Stromal cell of bone marrow (primary cell): ENCODE measurements around the gene ZCCHC3.
"Not testable (repeated sequence)": the region's sequence is repeated elsewhere in the genome, so short reads cannot be mapped to it uniquely, and the experiment has no call there.

Source experiments
- DNase-seq: peaks from one replicate; pipeline ENCODE4 v3.0.0-alpha.2; 2012; ENCODE audit warnings: low read depth

The ZCCHC3 gene

DNA sequence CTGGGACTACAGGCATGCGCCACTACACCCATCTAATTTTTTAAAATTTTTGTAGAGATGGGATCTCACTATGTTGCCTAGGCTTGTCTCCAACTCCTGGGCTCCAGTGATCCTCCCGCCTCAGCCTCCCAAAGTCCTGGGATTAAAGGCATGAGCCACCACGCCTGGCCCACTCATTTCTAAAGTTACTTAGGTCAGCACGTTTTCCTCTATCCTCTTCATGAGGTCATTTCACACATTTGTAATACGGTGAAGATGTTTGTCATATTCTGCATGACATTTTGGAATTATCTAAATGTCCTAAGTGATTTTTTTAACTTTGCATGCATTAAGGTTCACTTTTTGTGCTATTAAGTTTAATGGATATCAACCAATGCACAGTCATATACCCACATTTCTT lies 16.0 kb downstream of the ZCCHC3 start:
- no peak for DNase-seq

DNA sequence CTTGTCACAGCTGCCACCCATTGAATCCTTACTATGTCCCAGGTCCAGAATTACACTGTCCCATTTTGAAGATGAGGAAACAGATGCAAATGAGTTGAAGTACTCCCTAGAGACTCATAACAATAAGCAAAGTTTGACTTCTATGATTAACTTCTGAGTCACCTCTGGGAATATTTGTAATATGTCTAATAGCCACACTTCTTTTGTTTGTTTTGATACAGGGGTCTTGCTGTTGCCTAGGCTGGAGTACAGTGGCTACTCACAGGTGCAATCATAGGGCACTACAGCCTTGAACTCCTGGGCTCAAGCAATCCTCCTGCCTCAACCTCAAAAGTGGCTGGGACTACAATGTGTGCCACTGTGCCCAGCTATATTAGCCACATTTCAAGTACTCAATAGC lies 16.6 kb downstream of the ZCCHC3 start:
- DNase-seq, result no peak

DNA sequence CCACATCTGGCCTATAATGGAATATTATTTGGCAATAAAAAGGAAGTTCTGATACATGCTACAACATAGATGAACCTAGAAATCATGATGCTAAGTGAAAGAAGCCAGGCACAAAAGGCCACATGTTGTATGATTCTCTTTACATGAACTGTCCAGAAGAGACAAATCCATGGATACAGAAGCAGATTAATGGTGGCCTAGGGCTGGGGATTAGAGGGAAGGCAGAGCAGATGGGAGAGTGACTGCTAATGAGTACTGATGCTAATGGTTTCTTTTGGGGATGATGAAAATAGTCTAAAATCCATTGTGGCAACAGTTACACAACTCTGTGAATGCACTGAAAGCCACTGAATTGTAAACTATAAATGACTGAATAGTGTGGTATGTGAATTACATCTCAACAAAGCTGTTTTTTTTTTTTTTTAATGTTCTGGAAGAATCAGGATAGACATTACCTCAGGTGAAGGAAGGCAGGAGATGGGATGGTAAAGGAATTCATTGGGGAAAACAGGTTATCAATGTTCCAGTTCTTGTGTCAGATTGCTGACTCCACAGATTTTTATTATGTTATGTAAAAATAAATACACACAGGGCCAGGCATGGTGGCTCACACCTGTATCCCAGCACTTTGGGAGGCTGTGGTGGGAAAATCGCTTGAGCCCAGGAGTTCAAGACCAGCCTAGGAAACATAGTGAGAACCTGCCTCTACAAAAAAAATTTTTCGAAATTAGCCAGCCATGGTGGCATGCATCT lies 19.1 kb downstream of the ZCCHC3 start:
- DNase-seq, result no peak

DNA sequence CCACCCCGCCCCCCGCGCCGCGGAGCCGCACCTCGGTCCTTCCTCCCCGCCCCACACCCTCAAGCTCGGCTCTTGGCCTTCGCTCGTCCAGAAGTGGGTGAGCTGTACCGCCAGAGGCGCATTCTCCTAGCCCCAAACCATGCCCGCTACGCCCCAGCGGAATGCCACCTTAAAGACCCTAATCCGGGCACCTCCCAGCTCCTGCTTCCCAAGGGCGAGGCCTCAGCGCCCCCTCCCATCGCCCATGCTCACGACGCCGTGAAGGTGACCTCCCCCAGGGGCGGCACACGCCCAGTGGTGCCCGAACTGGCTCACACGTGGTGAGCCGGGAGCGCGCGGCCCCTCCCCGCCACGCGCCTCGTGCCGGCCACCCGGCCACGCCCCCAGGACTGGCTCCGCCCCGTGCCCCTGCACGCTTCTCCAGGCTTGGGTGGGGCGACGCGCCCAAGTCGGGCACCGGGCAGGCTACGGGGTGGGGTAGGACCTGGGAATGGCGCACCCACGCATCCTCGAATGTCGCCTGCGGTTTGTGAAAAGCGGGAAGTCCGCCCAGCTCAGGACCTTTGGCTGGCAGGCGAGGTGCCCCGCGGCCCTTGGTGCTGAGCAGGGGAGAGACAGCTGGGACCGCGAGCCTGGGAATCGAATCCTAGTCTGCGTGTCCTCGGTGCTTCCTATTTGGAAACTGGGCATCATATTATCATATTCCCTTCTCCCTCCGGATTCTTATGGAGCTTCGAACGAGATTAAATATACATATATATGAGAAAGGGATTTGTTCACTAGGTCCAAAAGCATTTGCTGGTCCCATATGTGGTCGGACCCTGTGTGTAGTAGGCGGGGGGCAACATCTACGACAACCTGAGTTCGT lies 27.0 kb downstream of the ZCCHC3 start:
- DNase-seq, result peak; percentile 59

DNA sequence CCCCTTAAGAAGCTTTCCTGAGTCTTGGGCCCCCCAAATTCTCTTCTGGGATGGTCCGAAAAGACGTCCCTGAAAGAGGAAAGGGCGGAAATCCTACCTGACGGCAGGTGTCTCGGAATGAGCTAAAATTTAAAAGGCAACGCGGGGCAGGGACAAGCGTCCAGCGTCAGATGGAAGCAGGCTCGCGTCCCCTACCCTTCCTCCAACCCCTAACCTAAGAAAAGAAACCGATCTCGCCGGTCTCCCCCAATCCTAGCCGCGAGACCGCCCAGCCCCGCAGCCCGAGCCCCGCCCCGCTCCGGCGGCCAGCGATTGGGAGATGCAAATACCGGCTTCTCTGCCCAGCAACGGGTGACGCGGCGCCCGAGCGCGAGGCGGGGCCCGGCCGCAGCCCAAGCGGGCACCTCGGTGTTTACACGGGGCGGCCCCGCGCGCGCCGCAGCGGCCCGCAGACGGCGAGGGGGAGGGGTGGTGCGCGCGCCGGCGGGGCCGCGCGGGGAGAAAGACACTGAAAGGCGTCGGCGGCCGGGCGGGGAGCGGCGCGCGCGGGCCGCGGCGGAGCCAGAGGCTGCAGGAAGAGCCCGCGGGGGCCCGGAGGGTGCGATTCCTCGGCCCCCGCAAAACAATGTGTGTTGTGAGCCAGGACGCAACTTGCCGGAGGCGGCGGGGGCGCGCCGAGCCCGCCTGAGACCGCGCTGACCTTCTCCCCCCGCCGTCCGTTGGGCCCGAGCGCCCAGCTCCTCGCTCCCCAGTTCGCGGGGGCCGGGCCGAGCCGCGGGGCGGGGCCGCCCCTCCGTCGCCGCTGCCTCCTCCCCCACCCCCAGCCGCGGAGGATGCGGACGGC lies 27.9 kb downstream of the ZCCHC3 start, which contains the start of gene SOX12:
Gene SOX12, plus strand, starts transcription at position 508 of the 844 bp plus-strand sequence. CDS start 373 bp downstream, outside the sequence.
- DNase-seq, result peak; percentile 80

DNA sequence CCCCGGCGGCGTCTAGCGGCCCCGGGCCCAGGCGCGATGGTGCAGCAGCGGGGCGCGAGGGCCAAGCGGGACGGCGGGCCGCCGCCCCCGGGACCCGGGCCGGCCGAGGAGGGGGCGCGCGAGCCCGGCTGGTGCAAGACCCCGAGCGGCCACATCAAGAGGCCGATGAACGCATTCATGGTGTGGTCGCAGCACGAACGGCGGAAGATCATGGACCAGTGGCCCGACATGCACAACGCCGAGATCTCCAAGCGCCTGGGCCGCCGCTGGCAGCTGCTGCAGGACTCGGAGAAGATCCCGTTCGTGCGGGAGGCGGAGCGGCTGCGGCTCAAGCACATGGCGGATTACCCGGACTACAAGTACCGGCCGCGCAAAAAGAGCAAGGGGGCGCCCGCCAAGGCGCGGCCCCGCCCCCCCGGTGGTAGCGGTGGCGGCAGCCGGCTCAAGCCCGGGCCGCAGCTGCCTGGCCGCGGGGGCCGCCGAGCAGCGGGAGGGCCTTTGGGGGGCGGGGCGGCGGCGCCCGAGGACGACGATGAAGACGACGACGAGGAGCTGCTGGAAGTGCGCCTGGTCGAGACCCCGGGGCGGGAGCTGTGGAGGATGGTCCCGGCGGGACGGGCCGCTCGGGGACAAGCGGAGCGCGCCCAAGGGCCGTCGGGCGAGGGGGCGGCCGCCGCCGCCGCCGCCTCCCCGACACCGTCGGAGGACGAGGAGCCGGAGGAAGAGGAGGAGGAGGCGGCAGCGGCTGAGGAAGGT lies 28.7 kb downstream of the ZCCHC3 start:
- DNase-seq, result no peak

DNA sequence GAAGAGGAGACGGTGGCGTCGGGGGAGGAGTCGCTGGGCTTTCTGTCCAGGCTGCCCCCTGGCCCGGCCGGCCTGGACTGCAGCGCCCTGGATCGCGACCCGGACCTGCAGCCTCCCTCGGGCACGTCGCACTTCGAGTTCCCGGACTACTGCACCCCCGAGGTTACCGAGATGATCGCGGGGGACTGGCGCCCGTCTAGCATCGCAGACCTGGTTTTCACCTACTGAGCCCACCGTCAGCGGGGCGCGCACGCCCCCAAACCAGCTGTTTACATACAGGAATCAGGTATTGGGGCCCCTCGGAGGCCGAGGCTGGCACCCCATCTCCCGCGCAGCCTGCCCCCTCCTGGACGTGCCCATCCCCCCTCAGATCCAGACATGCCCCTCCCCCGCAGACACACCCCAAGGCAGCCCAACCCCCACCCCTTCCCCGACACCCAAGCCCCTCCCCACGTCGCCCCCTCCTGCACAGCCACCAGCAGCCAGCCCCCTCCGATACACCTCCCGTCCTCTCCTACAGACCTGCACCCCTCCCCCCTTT lies 29.3 kb downstream of the ZCCHC3 start:
- no peak for DNase-seq

DNA sequence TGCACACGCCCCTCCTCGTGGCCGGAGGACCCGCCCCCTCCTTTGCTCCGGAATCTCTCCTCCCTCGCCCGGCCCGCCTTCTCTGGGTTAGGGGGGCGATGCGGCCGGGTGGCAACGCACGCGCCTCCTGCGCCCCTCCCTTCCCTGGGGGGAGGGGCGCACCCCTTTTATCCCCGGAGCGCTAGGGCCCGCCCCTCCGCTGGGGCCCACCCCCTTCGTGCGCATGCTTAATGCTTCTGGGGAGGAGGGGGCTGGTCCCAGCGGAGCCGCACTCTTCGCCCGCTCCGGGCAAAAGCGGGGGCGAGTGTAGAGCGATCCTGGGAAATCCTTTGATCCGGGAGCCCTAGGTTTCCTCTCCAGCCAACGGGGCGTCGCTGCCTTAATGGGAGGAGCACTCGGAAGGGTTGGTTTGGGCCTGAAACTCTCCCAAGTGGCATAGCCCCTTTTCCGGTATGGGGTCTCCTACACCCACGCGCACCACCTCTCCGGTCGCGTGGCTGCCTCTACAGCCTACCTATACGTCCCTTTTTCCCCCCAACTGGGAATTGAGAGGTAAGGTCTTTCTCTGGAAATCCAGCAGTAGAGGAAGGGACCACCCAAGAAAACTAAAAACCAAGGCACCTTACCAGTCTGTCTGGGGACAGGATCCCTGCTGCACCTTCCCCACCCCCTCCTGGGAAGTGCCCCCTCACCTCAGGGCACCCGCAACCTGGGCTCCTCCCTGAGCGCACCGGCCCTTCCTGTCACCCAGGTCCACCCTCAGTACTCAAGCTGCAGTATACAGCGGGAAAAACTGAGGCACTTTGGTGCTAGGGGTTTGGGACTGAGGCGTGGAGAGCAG lies 30.0 kb downstream of the ZCCHC3 start:
- peak; percentile 76 for DNase-seq

DNA sequence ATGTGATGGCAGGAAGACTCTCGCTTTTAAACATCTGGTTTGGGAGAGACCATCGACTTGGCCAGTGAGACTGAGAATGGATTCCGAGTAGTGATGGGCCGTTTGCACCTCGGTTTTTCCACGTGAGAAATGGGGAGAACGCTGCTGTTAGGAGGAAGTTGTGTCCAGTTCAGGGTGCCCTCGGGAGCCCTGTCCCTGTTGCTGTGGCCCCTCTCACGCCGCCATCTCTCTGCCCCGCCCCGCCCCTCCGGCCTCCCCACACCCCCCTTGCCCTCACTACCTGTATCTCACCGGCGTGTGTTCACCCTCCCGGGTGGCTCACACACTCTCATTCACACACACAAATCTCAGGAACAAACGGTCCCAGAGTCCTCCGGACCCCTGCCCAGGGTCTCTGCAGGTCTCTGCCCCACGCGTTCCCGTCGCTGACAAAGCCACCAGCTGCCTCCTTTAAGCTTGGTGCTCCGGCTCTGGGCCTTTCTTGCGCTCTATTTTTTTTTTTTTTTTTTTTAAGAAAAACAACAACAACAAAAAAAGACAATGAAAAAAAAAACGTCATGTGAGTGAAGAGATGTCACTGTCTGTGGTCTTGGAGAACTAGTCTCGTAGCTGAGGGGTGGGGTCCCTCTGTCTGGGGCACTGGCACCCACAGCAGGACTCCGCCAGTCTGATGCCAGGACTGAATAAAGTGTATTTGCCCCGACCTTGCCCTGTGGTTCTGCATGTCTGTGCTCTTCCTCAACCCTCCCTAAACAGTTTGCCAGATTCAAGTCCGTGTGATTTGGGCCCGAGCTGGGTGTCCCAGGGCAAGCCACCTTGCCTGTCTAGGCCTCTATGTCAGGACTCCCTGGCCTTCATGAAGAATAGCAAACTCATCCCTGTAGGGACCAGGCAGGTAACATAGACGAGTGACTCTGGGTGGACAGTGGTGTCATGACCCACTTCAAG lies 30.9 kb downstream of the ZCCHC3 start:
- no peak for DNase-seq

DNA sequence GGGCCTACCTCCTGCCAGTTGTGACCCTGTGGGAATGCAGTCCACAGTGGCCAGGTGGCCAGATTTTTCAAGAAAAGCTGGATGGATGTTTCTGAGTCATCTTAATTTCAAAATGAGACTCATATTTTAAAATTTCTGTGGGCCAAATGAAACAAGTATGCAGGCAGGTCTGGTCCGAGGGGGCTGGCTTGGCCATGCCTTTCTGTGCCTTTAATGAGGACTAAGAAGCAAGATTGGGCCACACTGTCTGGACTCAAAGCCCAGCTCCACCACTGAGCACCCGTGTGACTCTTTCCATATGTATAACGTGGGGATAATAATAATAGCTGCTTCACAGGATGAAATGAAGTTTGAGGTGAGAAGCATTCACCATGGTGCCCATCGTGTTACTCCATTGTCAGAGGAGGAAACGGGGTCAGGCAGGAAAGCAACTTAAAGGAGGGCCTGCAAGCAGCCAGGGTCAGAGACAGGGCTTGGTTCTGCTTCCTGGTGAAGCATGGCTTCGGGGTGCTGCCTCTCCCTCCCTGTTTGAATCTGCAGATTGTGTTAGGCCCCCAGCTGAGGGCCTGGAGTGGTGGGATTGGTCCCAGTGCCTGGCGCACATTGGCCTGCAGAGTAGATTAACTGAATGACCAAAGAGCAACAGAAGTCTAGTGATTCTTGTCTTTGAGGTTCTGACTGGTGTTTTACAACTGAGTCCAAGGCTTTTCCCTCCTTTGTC lies 31.8 kb downstream of the ZCCHC3 start:
- DNase-seq, result no peak

DNA sequence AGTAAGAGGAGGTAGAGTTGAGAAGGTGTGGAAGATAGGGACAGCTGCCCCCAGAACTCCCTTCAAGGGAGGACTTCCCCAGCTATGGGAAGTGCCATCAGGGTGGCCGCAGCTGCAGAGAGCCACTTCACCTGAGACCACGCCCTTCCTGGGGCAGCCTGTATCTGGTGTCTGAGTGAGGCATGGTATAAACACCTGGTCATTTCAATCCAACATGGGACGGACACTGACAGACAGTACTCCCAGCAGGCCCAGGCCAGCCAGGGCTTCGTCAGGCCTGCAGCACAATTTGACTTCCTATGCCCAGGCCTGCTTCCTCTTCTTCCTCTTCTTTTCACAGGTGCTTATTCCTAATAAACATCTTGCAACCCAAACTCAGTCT lies 32.5 kb downstream of the ZCCHC3 start:
- DNase-seq, result no peak

DNA sequence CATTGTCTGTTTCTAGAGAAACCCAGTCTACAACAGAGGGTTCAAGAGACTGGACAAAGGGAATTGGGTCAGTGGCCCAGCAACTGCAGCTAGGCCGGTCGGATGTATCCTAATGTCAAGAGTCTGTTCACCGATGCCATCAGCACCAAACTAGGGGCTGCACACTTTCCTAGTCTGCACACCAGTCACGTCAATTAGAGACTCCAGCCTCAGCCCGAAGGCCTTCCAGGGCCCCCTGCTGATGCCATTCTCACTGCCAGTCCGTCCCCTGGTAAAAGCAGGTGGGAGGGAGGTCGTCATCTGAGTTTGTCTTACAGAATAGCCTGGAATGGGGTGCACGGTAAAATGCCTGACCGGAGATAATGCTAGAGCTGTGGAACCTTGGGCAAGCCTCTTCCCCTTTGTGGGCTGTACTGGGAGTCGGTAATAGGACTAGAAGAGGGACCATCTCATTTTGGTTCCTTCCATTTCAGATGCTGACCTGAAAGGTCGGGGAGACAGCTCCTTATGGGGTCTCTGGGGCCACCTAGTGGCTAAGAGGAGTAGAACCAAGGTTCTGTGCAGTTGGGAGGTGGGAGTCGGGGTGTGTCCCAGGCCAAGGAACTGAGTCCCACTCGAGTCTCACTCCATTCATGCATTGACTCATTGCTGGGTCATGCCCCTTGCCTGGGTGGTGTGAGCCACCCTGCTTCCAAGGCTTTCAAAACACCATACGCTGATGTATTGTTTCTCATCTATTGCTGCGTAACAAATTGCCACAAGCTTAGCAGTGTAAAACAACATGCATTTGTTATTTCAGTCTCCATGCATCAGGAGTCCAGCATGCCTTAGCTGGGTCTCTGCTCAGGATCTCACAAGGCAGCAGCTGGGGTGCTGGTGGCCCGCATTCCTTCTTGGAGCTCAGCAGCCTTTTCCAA lies 33.1 kb downstream of the ZCCHC3 start:
- DNase-seq, result peak; percentile 52

DNA sequence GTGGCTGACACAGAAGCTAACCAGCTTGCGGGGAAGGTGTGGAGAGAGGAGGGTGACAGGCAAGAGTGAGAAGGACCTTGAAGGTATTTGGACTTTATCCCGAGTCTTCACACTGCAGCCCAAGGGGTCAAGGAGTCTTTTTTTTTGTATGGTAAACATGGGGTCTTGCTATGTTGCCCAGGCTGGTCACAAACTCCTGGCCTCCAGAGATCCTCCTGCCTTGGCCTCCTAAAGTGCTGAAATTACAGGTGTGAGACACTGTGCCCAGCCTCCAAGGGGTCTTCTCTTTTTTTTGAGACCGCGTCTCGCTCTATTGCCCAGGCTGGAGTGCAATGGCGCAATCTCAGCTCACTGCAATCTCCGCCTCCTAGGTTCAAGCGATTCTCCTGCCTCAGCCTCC lies 37.2 kb downstream of the ZCCHC3 start:
- no peak for DNase-seq

DNA sequence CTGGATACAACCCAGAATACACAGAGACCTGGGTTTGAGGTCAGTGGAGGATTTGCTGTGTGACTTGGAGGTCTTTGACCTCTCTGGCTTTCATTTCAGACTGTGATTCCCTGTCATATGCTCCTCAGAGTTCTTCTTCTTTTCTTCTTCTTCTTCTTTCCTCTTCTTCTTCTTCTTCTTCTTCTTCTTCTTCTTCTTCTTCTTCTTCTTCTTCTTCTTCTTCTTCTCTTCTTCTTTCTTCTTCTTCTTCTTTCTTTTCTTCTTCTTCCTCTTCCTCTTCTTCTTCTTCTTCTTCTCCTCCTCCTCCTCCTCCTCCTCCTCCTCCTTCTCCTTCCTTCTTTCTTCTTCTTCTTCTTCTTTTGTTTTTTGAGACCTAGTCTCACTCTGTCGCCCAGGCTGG lies 38.7 kb downstream of the ZCCHC3 start:
- not testable (repeated sequence) for DNase-seq

DNA sequence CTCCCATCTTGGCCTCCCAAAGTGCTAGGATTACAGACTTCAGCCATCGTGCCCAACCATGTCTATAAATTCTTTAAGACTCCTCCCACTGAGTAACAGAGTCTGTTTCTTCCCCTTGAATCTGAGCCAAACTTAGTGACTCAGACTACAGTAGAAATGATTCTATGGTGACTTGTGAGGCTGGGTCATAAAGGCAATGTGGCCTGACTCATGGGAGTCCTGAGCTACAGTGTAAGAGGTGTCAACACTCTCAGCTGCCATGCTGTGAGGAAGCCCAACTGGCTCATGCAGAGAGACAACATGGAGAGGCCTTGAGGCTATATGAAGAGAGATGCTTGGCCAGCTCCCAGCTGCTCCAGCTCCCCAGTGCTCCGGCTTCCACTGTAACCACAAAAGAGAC lies 44.3 kb downstream of the ZCCHC3 start:
- peak; percentile 74 for DNase-seq

DNA sequence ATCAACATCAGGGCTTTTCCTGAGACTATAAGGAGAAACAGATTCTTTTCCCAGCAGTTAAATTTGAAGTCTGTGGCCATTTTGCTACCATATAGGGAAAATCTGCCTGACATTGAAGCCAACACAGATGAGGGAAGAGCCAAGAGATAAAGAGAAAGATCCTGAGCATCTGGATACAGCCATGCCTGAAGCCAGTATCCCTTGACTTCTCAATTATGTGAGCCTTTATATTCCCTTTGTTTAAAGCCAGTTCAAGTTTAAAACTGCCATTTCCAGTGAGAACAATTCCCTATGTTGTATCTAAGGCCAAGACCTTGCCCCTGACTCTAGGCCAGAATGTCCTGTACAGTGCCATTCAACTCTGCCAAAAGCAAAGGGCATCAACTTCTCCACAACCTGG lies 45.7 kb downstream of the ZCCHC3 start:
- no peak for DNase-seq

DNA sequence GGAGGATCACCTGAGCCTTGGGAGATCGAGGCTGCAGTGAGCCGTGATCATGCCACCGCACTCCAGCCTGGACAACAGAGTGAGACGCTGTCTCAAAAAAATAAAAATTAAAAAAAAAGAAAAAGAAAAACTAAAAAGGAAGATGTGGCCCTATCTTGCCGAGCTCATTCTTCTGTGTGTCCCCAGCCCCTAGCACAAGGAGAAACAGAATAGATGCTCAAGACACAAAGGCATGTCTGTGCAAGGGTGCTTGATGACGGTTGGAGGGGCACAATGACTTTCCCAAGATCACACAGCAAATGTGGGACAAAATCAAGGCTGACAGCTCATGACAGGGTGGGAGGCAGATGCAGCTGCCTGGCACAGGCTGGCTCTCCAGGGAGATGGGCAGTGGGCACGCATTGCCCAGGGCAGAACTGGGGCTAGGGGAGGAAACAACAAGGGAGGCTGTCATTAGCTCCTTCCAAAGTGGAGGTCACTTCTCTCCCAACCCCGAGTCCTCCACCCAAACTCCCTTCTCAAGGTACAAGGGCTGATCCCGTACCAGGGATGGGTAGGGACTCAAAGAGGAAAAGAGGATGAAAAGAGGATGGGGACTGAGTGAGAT lies 48.8 kb downstream of the ZCCHC3 start:
- DNase-seq, result no peak
